Upper lobe of left lung (tissue), 4 donors: ENCODE data around the gene ASGR1.

Experiments
- POLR2A ChIP-seq, 4 donors: fragments of 450-650 bp; IDR thresholded peaks; one replicate each; pipeline ENCODE4 v1.5.1; 2016 to 2017; ENCODE audit warnings: antibody characterized with exemption in 4 of 4, mild to moderate bottlenecking in 2 of 4
- POLR2AphosphoS5 ChIP-seq, 2 donors: sonication (generic); formaldehyde crosslinking; IDR thresholded peaks; one replicate each; pipeline ENCODE4 v1.5.1; 2017; ENCODE audit warnings: antibody characterized with exemption in 2 of 2

DNA sequence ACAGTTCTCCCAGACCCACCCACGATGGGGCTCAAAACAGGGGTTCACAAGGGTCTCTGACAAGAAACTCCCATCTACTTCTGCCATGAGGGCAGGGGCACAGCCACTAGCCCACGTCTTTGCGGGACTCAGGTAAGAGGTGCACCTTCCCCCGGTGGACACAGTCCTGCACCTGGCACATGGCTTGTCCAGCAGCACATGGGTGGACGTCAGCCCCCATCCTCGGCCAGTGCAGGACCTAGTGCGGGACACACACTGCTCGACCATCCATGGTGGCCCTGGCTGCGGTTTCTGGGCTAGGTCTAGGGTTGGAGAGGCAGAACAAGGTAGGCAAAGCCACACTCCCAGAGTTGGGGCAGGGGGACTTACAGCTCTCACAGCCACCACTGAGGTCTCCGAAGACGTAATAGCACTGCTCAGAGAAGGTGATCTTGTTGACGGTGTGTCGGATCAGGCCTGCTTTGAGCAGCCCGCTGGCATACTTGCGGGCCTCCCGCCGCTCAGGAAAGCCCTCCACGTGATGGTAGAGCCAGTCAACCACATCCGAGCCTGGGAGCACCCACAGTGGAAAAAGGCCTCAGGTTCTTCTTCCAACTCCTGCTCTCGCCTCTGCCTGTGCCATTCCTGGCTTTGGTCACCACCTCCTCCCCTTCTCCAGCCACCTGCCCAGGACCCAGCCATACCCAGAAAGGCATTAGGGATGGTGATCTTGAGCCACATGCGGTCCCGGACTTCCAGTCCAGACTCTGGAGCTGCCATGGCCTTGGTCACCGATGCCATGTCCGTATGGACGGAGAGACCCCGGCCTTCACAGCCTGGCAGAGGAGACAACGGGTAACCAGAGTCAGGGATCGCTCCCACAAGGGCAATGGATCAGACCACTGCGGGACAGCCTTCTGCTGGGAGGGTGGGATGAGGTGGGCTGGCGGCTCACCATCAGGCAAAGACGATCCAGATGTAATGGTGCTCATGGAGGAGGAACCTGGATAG, 47.8 kb upstream of the ASGR1 start:
- TF ChIP-seq POLR2AphosphoS5 (IDR thresholded peaks at IDR 0.05): no peak
- no peak for TF ChIP-seq POLR2A (IDR thresholded peaks at IDR 0.05)
